Left ventricle myocardium inferior (tissue), 1 donor: ENCODE data around the gene AASDHPPT. TPM values are rescaled to one million over a fixed set of nuclear protein-coding genes. Genes with fewer than 3 reads are reported as not detected.

Source experiments
- DNase-seq: peaks from one replicate; pipeline ENCODE4 v3.0.0-alpha.2; 2020
- H3K27ac ChIP-seq: fragments of 200-600 bp; replicated peaks from 2 replicates; pipeline ENCODE4 v1.8.0; 2021
- H3K27me3 ChIP-seq: fragments of 200-600 bp; 2 replicates; pipeline ENCODE4 v1.8.0; 2021; ENCODE audit warnings: low read depth
- H3K36me3 ChIP-seq: fragments of 200-600 bp; 2 replicates; pipeline ENCODE4 v1.8.0; 2021
- H3K4me1 ChIP-seq: fragments of 200-600 bp; 2 replicates; pipeline ENCODE4 v1.8.0; 2021
- H3K4me3 ChIP-seq: fragments of 200-600 bp; 2 replicates; pipeline ENCODE4 v1.8.0; 2021; ENCODE audit warnings: mild to moderate bottlenecking, moderate library complexity
- H3K9me3 ChIP-seq: fragments of 200-600 bp; replicated peaks from 2 replicates; pipeline ENCODE4 v1.8.0; 2021
- intact Hi-C: fragments of 100-400 bp; cut with micrococcal nuclease; formaldehyde crosslinking; loops from one replicate; pipeline ENCODE4 v1.11.0; 2022
- total RNA-seq: library from RNA; stranded (reverse); fragmentation: NEBNext Ultra II Directional; extraction: Animal tissue kit (Norgen Biotek cat#: 25700); gene quantifications from one replicate; pipeline ENCODE4 v1.2.1, GENCODE V29; 2021
- TF ChIP-seq, protein P1 (sequence below): fragments of 200-600 bp; IDR thresholded peaks from 2 replicates; pipeline ENCODE4 v1.8.0; 2021; ENCODE audit warnings: antibody characterized with exemption, mild to moderate bottlenecking, borderline replicate concordance
- donor health status: DM: no; HTN: yes; CAD: no; lungs with severe emphysema.

Gene AASDHPPT
- total RNA-seq, 1 donor from 2014 or later: 31.1 TPM

DNA sequence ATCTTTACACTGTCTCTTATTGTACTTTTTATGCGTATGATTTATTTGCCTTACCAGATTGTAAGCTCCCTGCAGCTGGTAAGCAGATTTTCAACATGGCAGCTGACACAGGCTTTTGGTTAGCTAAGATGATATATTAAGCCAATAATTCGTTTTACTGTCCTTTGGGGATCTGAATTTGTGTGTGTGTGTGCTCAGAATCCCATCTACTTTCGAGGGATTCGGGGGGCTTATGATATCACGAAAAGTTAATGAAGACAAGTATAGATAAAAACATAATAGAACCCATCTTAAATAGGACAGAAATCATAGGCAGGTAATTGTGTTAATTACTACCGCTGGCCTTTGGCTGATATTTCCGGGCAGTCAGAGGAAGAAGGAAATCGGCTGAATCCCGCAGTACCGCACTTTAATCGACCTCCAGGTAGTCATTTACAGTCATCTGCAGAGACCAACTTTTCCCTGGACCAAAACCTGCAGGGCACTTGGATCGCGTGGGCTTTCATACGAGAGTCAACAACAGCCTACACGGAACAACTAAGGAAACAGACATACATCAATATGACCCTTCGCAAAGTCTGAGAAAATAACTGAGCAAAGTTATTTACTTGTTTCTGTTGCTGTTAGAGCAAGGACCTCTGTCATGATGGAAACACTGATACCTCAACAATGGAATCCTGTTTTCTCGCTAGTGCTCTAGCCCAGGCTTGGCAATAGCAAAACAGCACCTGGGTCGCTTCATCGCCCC is 1.1 kb upstream of the AASDHPPT start:
- Histone ChIP-seq H3K36me3 (peaks cover 21% of the 10 kb centered on the region), H3K4me3 (peak overlapping the region; percentile 84), H3K9me3 (no peaks in the 10 kb centered on the region), H3K27me3 (no peaks in the 10 kb centered on the region), H3K27ac (peak overlapping the region; percentile 94), H3K4me1 (peaks cover 61% of the 10 kb centered on the region)
- no peak for DNase-seq
- intact Hi-C loops: no loop called here
- TF ChIP-seq, protein P1, sequence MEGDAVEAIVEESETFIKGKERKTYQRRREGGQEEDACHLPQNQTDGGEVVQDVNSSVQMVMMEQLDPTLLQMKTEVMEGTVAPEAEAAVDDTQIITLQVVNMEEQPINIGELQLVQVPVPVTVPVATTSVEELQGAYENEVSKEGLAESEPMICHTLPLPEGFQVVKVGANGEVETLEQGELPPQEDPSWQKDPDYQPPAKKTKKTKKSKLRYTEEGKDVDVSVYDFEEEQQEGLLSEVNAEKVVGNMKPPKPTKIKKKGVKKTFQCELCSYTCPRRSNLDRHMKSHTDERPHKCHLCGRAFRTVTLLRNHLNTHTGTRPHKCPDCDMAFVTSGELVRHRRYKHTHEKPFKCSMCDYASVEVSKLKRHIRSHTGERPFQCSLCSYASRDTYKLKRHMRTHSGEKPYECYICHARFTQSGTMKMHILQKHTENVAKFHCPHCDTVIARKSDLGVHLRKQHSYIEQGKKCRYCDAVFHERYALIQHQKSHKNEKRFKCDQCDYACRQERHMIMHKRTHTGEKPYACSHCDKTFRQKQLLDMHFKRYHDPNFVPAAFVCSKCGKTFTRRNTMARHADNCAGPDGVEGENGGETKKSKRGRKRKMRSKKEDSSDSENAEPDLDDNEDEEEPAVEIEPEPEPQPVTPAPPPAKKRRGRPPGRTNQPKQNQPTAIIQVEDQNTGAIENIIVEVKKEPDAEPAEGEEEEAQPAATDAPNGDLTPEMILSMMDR: no peak

DNA sequence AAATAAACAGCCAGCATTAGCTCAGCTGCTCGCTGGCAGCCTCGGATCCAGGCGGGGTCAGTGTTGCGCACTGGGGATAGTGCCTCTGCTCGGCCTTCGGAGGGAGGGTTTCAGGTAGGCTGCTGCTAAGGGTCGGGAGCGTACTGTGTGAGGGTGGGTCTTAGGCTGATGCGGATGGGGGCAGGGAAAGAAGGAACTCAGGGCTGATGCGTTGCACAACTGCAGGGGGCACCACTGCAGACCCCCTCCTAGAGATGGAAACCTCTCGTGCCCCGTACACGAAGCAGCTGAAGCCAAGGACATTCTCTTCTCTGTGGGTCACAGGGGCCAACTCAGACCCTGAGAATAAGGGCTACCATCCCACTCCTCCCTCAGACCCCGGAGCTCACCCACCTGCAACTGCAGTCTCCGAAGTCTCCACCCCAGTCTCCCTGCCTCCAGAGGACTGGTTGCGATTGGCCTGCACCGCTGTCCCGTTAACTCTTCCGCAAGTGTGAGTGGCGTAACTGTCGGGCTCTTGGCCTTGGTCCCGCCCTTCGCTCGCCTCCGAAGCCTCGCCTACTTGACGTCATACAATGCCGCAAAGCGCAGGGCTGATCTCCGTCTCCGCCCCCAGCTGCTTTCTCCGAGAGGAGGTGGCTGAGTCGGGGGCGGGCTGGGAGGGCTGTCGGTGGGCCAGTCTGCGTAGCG is 398 bp upstream of the AASDHPPT start, which contains the start of gene KBTBD3:
Gene KBTBD3 (minus strand): TSS at position 429 of the 690 bp plus-strand sequence. CDS start 18,250 bp downstream, outside the sequence.
- peak within 1 kb of the TSS; percentile 84 for H3K4me3 ChIP-seq
- intact Hi-C loops: no loop called here

DNA sequence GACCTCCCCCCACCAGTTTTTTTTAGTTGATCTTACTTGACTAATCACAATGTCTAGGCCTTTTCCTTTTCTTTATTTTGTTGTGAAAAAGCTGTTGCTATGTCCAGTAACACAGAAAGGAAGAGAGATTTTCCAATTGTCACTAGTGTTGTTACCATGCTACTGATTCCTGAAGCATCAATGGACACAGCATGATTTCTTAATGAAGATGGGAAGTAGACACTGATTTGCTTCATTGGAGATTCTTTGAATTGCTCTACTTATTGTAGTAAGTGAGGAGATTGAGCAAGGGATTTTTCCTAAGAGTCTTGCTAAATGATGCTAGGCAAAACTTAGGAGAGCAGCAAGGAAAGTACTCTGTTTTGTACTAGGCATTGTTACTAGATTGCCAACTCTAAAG is 4.6 kb downstream of the AASDHPPT start:
- Histone ChIP-seq H3K9me3 (no peaks in the 10 kb centered on the region), H3K36me3 (peaks cover 58% of the 10 kb centered on the region), H3K27ac (no peak overlapping the region), H3K27me3 (no peaks in the 10 kb centered on the region), H3K4me1 (peaks cover 74% of the 10 kb centered on the region), H3K4me3 (no peak overlapping the region)
- DNase-seq: no peak
- TF ChIP-seq, protein P1: no peak
- intact Hi-C loops: no loop called here

More for the DNA sequence above, 398 bp upstream of the AASDHPPT start, which contains the start of gene KBTBD3:
- peak; percentile 99 for DNase-seq
- no peaks in the 10 kb centered on the region for H3K27me3 ChIP-seq
- H3K9me3 ChIP-seq: no peaks in the 10 kb centered on the region
- TF ChIP-seq, protein P1: peak; percentile 36
- H3K27ac ChIP-seq: peak within 1 kb of the TSS; percentile 94
- peaks cover 25% of the 10 kb centered on the region for H3K36me3 ChIP-seq
- H3K4me1 ChIP-seq: peaks cover 67% of the 10 kb centered on the region

DNA sequence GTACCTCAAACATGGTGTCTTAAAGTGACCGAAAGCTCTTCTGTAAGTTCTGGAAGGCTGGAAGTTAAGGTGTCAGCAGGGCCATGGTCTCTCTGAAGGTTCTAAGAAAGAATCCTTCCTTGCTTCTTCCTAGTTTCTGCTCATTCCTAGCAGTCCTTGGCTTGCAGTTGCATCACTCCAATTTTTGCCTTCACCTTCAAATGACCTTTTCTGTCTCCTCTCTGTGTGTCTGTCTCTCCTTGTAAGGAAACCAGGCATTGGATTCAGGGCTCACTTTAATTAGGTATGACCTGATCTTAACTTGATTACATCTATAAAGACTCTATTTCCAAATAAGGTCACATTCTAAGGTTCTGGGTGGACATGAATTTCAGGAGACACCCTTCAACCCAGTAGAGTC is 8.7 kb downstream of the AASDHPPT start:
- Histone ChIP-seq H3K27me3 (no peaks in the 10 kb centered on the region), H3K27ac (peak overlapping the region; percentile 8), H3K9me3 (no peaks in the 10 kb centered on the region), H3K4me1 (peaks cover 76% of the 10 kb centered on the region), H3K4me3 (no peak overlapping the region), H3K36me3 (peaks cover 43% of the 10 kb centered on the region)
- DNase-seq: no peak
- intact Hi-C loops: no loop called here
- TF ChIP-seq, protein P1: no peak

DNA sequence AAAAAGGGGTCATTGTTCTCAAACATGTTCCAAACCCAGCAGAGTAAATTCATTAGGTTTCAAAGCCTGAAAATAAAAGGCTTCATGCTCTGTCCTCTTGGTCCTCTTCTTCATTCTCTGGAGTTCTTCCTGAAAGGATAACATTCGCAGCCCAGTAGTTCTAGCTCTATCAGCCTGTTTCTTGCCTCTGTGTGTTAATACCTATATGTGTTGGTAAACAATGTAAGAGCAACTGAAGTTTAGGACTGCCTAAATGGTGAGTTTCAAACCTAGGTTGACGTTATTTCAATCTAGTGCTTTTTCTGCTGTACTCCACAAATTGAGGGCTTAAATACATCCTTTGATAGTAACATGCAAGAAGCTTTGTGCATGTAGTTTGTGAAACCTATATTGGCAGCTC is 9.4 kb downstream of the AASDHPPT start:
- Histone ChIP-seq H3K4me3 (no peak overlapping the region), H3K27me3 (no peaks in the 10 kb centered on the region), H3K27ac (peak overlapping the region; percentile 8), H3K36me3 (peaks cover 45% of the 10 kb centered on the region), H3K4me1 (peaks cover 75% of the 10 kb centered on the region), H3K9me3 (no peaks in the 10 kb centered on the region)
- intact Hi-C loops: no loop called here
- DNase-seq: no peak
- TF ChIP-seq, protein P1: no peak
